GM18907 (cell line): ENCODE results near the gene PRXL2B.

Experiments
- ATAC-seq: cut with Tn5 transposase; IDR thresholded peaks from one replicate; pipeline ENCODE4 v1.9.1; 2021; ENCODE audit warnings: mild to moderate bottlenecking, moderate library complexity; ENCODE audit not compliant: unreplicated experiment

PRXL2B gene

GRCh38 chr1:2632561-2633361, 46.2 kb downstream of the PRXL2B start, which contains the start of gene MMEL1:
TSS of gene MMEL1 (minus strand) at chr1:2633016. CDS start at chr1:2629484, 3,532 bp downstream.
- ATAC-seq: no peak

GRCh38 chr1:2633366-2633935, 46.9 kb downstream of the PRXL2B start:
- ATAC-seq: no peak

GRCh38 chr1:2633936-2634491, 47.4 kb downstream of the PRXL2B start:
- no peak for ATAC-seq

GRCh38 chr1:2635361-2636010, 48.9 kb downstream of the PRXL2B start:
- no peak for ATAC-seq

GRCh38 chr1:2636733-2637132, 50.2 kb downstream of the PRXL2B start:
- no peak for ATAC-seq

GRCh38 chr1:2637442-2638145, 51.0 kb downstream of the PRXL2B start:
- ATAC-seq: no peak

- ATAC-seq: no peak
Measured at GRCh38 chr1:2638466-2639115, 52.0 kb downstream of the PRXL2B start.

GRCh38 chr1:2639203-2639602, 52.6 kb downstream of the PRXL2B start:
- ATAC-seq: no peak

- no peak for ATAC-seq
Measured at GRCh38 chr1:2639607-2640521, 53.3 kb downstream of the PRXL2B start.

GRCh38 chr1:2640626-2641025, 54.0 kb downstream of the PRXL2B start:
- no peak for ATAC-seq
